K562 (cell line): ENCODE results near the gene ELMO1.

Source experiments
- ATF7 ChIP-seq: fragments of 450-650 bp; IDR thresholded peaks from 2 replicates; pipeline ENCODE4 v1.7.1; 2014; ENCODE audit warnings: mild to moderate bottlenecking, moderate library complexity
- CBX3 ChIP-seq, 2 experiments: IDR thresholded peaks; 1 replicate in 1 of 2; 2 replicates in 1 of 2; pipeline ENCODE4 v1.6.1; 2012; ENCODE audit warnings: inconsistent platforms in 2 of 2, low read length in 2 of 2, borderline replicate concordance in 1 of 2, control low read depth in 1 of 2
- CHD2 ChIP-seq: IDR thresholded peaks from 2 replicates; pipeline ENCODE4 v1.6.1; 2011; ENCODE audit warnings: low read depth, low read length
- CREB3 ChIP-seq: fragments of 450-650 bp; conservative IDR thresholded peaks from 2 replicates; pipeline ENCODE4 v1.6.1; 2016; ENCODE audit warnings: missing genetic modification characterization, low read depth, mild to moderate bottlenecking, missing compliant biosample characterization, moderate library complexity
- EP300 ChIP-seq: IDR thresholded peaks from 2 replicates; pipeline ENCODE4 v1.6.1; 2012; ENCODE audit warnings: low read length, improper control_type of control experiment
- NCOA1 ChIP-seq: fragments of 450-650 bp; IDR thresholded peaks from 2 replicates; pipeline ENCODE4 v1.6.1; 2016; ENCODE audit warnings: low read depth
- POLR2A ChIP-seq: fragments of 450-650 bp; conservative IDR thresholded peaks from 2 replicates; pipeline ENCODE4 v1.6.1; 2016
- THRA ChIP-seq: fragments of 450-650 bp; IDR thresholded peaks from 2 replicates; pipeline ENCODE4 v1.6.1; 2017; ENCODE audit warnings: mild to moderate bottlenecking, moderate library complexity
- YY1 ChIP-seq, 3 experiments: IDR thresholded peaks; 2 replicates each; pipeline ENCODE4 v1.6.1; 2011; ENCODE audit warnings: low read length in 2 of 3, mild to moderate bottlenecking in 2 of 3, moderate library complexity in 2 of 3, borderline replicate concordance in 1 of 3, control low read depth in 1 of 3, low read depth in 1 of 3; ENCODE audit not compliant: insufficient read depth in 3 of 3, insufficient replicate concordance in 2 of 3, control insufficient read depth in 1 of 3, insufficient read length in 1 of 3; ENCODE audit errors: extremely low read depth in 1 of 3
- ZBTB33 ChIP-seq: sonication (generic); formaldehyde crosslinking; IDR thresholded peaks from 2 replicates; pipeline ENCODE4 v1.8.1; 2023; ENCODE audit warnings: mild to moderate bottlenecking, missing genetic modification reagents
- ZNF146 ChIP-seq: IDR thresholded peaks from one replicate; pipeline ENCODE4 v1.6.1; 2018; ENCODE audit warnings: missing compliant biosample characterization; ENCODE audit not compliant: unreplicated experiment
- ZNF282 ChIP-seq: sonication (generic); formaldehyde crosslinking; IDR thresholded peaks from 2 replicates; pipeline ENCODE4 v1.8.1; 2023; ENCODE audit warnings: missing genetic modification reagents
- TF ChIP-seq, protein P1 (sequence below), 3 experiments: IDR thresholded peaks in 2 of 3; conservative IDR thresholded peaks in 1 of 3; 2 replicates each; pipeline ENCODE4 v1.5.1; 2011 to 2012; ENCODE audit warnings: low read length in 3 of 3, mild to moderate bottlenecking in 3 of 3, control low read depth in 2 of 3, improper control_type of control experiment in 1 of 3, inconsistent platforms in 1 of 3, low read depth in 1 of 3, mixed read lengths in 1 of 3, moderate library complexity in 1 of 3; ENCODE audit not compliant: insufficient read depth in 2 of 3

GRCh38 chr7:37455081-37455480, 6.4 kb upstream of the ELMO1 start:
- TF ChIP-seq THRA (no peak), NCOA1 (no peak), CBX3 (IDR thresholded peaks at IDR 0.05; ENCODE audit: borderline replicate concordance in 1 of 2, low read length in 2 of 2) (no peak), ZNF146 (CRISPR knock-in tag) (no peak), ATF7 (no peak), POLR2A (no peak), ZBTB33 (CRISPR knock-in tag) (no peak), YY1 (IDR thresholded peaks at IDR 0.05; ENCODE audit: borderline replicate concordance in 1 of 3, control insufficient read depth in 1 of 3, extremely low read depth in 1 of 3, insufficient read depth in 3 of 3, insufficient read length in 1 of 3, insufficient replicate concordance in 2 of 3, low read depth in 1 of 3, low read length in 2 of 3) (no peak), CREB3 (tag) (no peak), CHD2 (no peak), ZNF282 (CRISPR knock-in tag) (no peak), EP300 (no peak)
- TF ChIP-seq, protein P1, sequence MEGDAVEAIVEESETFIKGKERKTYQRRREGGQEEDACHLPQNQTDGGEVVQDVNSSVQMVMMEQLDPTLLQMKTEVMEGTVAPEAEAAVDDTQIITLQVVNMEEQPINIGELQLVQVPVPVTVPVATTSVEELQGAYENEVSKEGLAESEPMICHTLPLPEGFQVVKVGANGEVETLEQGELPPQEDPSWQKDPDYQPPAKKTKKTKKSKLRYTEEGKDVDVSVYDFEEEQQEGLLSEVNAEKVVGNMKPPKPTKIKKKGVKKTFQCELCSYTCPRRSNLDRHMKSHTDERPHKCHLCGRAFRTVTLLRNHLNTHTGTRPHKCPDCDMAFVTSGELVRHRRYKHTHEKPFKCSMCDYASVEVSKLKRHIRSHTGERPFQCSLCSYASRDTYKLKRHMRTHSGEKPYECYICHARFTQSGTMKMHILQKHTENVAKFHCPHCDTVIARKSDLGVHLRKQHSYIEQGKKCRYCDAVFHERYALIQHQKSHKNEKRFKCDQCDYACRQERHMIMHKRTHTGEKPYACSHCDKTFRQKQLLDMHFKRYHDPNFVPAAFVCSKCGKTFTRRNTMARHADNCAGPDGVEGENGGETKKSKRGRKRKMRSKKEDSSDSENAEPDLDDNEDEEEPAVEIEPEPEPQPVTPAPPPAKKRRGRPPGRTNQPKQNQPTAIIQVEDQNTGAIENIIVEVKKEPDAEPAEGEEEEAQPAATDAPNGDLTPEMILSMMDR (IDR thresholded peaks at IDR 0.05 in 2 of 3, conservative IDR thresholded peaks at IDR 0.05 in 1 of 3; ENCODE audit: insufficient read depth in 2 of 3, low read depth in 1 of 3, low read length in 3 of 3): no peak
